ENCODE measurements around the gene EPHX1. TPM values are rescaled to one million over a fixed set of nuclear protein-coding genes. Genes with fewer than 3 reads are reported as not detected.
A peak's percentile ranks its signal among the peaks of the same experiment; 100 is the strongest.

Gene EPHX1
- total and polyA plus RNA-seq, 2 of the 8 experiments (the other 6 are each of a cell fraction or from before 2014, with no cell fraction given) = 45.3 to 79.1 TPM

- Histone ChIP-seq H2BK120ac (replicated peaks; ENCODE audit: low read depth, low read length) (no peak overlapping the region), H3K4me2 (ENCODE audit: insufficient read depth in 1 of 2, low read depth in 2 of 2, low read length in 2 of 2) (no peak overlapping the region), H3K79me2 (ENCODE audit: control insufficient read depth in 1 of 2, insufficient read depth in 2 of 2, low read length in 2 of 2) (peaks cover 0 to 27% of the 10 kb centered on the region in 2 experiments; a peak in 1 of 4 replicates), H3K9me3 (ENCODE audit: insufficient read depth in 2 of 2, low read depth in 1 of 2, low read length in 1 of 2) (no peaks in the 10 kb centered on the region), H2BK5ac (ENCODE audit: low read depth, low read length) (no peak overlapping the region), H2BK12ac (ENCODE audit: low read depth, low read length) (no peak overlapping the region), H3K79me1 (ENCODE audit: low read depth, low read length) (peaks cover 13% of the 10 kb centered on the region), H3K4me3 (ENCODE audit: extremely low read depth in 1 of 4, insufficient read depth in 2 of 4, low read depth in 3 of 4, low read length in 4 of 4) (no peak overlapping the region), H4K8ac (ENCODE audit: extremely low read depth, insufficient read depth, low read length) (no peak overlapping the region), H4K20me1 (replicated peaks in 1 of 2; ENCODE audit: control insufficient read depth in 1 of 2, insufficient read depth in 2 of 2, low read length in 2 of 2) (peaks cover 0 to 2% of the 10 kb centered on the region in 2 experiments), H3K23ac (ENCODE audit: insufficient read length) (no peak overlapping the region), H3K14ac (ENCODE audit: insufficient read length) (no peak overlapping the region), H2BK20ac (ENCODE audit: low read length) (no peak overlapping the region), H3K27me3 (replicated peaks in 1 of 4; ENCODE audit: control insufficient read depth in 3 of 4, extremely low read depth in 1 of 4, insufficient read depth in 3 of 4, low read length in 3 of 4) (0 out of 7 replicates have a peak, but pooled peaks cover 0 to 4% (median 0%) of the 10 kb centered on the region in 4 experiments), H2AK5ac (ENCODE audit: low read depth, low read length) (no peak overlapping the region), H2AFZ (ENCODE audit: low read length) (no peak overlapping the region), H3K36me3 (ENCODE audit: control insufficient read depth in 2 of 4, insufficient read depth in 4 of 4, low read length in 3 of 4) (no peaks in the 10 kb centered on the region), H3K4me1 (replicated peaks in 1 of 4; ENCODE audit: control insufficient read depth in 3 of 4, insufficient read depth in 4 of 4, low read length in 3 of 4) (peaks cover 18 to 45% (median 31%) of the 10 kb centered on the region in 4 experiments), H4K5ac (ENCODE audit: insufficient read length, low read depth, low read length) (no peak overlapping the region), H3K18ac (ENCODE audit: extremely low read depth, low read length) (no peak overlapping the region), H3K23me2 (ENCODE audit: low read depth, low read length) (peaks cover 4% of the 10 kb centered on the region; the same call in 1 of the 2 replicates), H3K9ac (replicated peaks in 1 of 4; ENCODE audit: extremely low read depth in 1 of 4, low read depth in 3 of 4, low read length in 3 of 4) (no peak overlapping the region), H3K56ac (replicated peaks; ENCODE audit: insufficient read length, low read depth, low read length) (no peak overlapping the region), H3K4ac (replicated peaks; ENCODE audit: insufficient read length, low read depth, low read length) (no peak overlapping the region), H3K27ac (ENCODE audit: low read depth, low read length) (no peak overlapping the region), H4K91ac (replicated peaks; ENCODE audit: insufficient read length, low read length) (no peak overlapping the region), H2BK15ac (ENCODE audit: low read length) (no peak overlapping the region)
- no peak for DNase-seq (ENCODE audit: low read depth in 1 of 2, low spot score in 2 of 2)
- ChIA-PET POLR2A (ENCODE audit: partially characterized antibody) (interaction anchor here (0.9 to 13.3 kb wide), 5 partner anchors 10 to 331 kb away, joined by 3 to 166 read pairs (median 4); partner anchors contain the start of gene SRP9), CTCF (ENCODE audit: partially characterized antibody) (interaction anchor here (1.0 to 3.5 kb wide), 6 partner anchors 9 to 340 kb away, joined by 3 to 12 read pairs (median 4); no protein-coding TSS in a partner anchor)
- TF ChIP-seq POLR2AphosphoS5 (IDR thresholded peaks at IDR 0.05; ENCODE audit: low read depth, low read length) (no peak), CHD2 (IDR thresholded peaks at IDR 0.05; ENCODE audit: low read length) (no peak), JUND (IDR thresholded peaks at IDR 0.05; ENCODE audit: low read length) (no peak), KDM4A (IDR thresholded peaks at IDR 0.05; ENCODE audit: low read depth, low read length, severe bottlenecking) (no peak), MAX (IDR thresholded peaks at IDR 0.05) (peak; percentile 42; the same call in 1 of the 2 replicates), CBX8 (IDR thresholded peaks at IDR 0.05; ENCODE audit: borderline replicate concordance, low read depth, low read length) (no peak), EGR1 (IDR thresholded peaks at IDR 0.05; ENCODE audit: borderline replicate concordance, low read depth, low read length) (no peak), E2F6 (IDR thresholded peaks at IDR 0.05) (peak; percentile 44)
- 85% methylated on average over 17 of the region's 17 CpGs; no CpG with 5 or more reads in 1 of the 2 experiments for WGBS, 2 experiments (ENCODE audit: extremely low coverage in 1 of 2, insufficient coverage in 1 of 2, insufficient read length in 1 of 2, insufficient replicate concordance in 2 of 2, low coverage in 1 of 2, low lambda C conversion rate in 2 of 2, missing lambda C conversion rate in 1 of 2)
- no peak for FAIRE-seq
Measured at GRCh38 chr1:225815526-225816178, 5.7 kb downstream of the EPHX1 start.
